GM12878 (cell line): ENCODE measurements around the gene PLPP1. TPM values are rescaled to one million over a fixed set of nuclear protein-coding genes. Genes with fewer than 3 reads are reported as not detected.

Experiments used
- ATAC-seq: fragments of 200-7000 bp; cut with Tn5 transposase; 3 replicates; pipeline ENCODE4 v1.9.1; 2020; ENCODE audit warnings: mild to moderate bottlenecking, moderate library complexity
- BruUV-seq: library from RNA; stranded (reverse); fragments of 400-500 nt; replicated peaks from 2 replicates; lab custom pipeline; 2021; lab: Mats Ljungman, UMichigan
- CTCF ChIA-PET: fragments of 300-600 bp; sonication (Branson Sonifier 250); formaldehyde crosslinking; extraction: SDS; loops from one replicate; lab custom pipeline; 2021; ENCODE audit warnings: inconsistent platforms; lab: Yijun Ruan, JAX
- POLR2A ChIA-PET: fragments of 350-600 bp; formaldehyde crosslinking; extraction: SDS; loops from one replicate; lab custom pipeline; 2021; ENCODE audit warnings: inconsistent platforms; lab: Charles Lee
- RAD21 ChIA-PET: fragments of 300-600 bp; sonication (Branson Sonifier 250); formaldehyde crosslinking; loops from one replicate; lab custom pipeline; 2023; ENCODE audit warnings: antibody characterized with exemption; ENCODE audit not compliant: unreplicated experiment; lab: Charles Lee
- SMC1A ChIA-PET: fragments of 300-600 bp; sonication (Branson Sonifier 250); formaldehyde crosslinking; loops from one replicate; lab custom pipeline; 2023; ENCODE audit not compliant: unreplicated experiment, uncharacterized antibody; lab: Charles Lee
- DNase-seq: peaks from one replicate; pipeline ENCODE4 v3.0.0-alpha.2; 2011; ENCODE audit warnings: low read depth, low spot score
- FAIRE-seq: peaks from 3 replicates; lab custom pipeline; 2011; peaks lifted over from hg19 to GRCh38; lab: Jason Lieb, UNC
- H2AFZ ChIP-seq: 2 replicates; pipeline ENCODE4 v1.6.0; 2011; ENCODE audit warnings: low read depth, low read length, control low read depth; ENCODE audit not compliant: control insufficient read depth
- H3K27ac ChIP-seq: 2 replicates; pipeline ENCODE4 v1.5.1; 2011; ENCODE audit warnings: control low read depth; ENCODE audit not compliant: control insufficient read depth, insufficient read depth
- H3K27me3 ChIP-seq, 2 experiments: replicated peaks in 1 of 2; 2 replicates each; pipeline versions ENCODE4 v1.6.0 to v1.6.1; 2011; ENCODE audit warnings: low read length in 1 of 2; ENCODE audit not compliant: control insufficient read depth in 2 of 2, insufficient read depth in 2 of 2
- H3K36me3 ChIP-seq, 2 experiments: 2 replicates each; pipeline ENCODE4 v1.5.1; 2011; ENCODE audit warnings: low read length in 1 of 2; ENCODE audit not compliant: control insufficient read depth in 2 of 2, insufficient read depth in 2 of 2
- H3K4me1 ChIP-seq: 2 replicates; pipeline ENCODE4 v1.6.1; 2011; ENCODE audit warnings: mild to moderate bottlenecking, low read length, moderate library complexity, mixed read lengths; ENCODE audit not compliant: control insufficient read depth, insufficient read depth
- H3K4me2 ChIP-seq: 2 replicates; pipeline ENCODE4 v1.6.0; 2011; ENCODE audit warnings: control low read depth; ENCODE audit not compliant: control insufficient read depth, insufficient read depth
- H3K4me3 ChIP-seq: fragments of 200-600 bp; sonication (generic); 2 replicates; pipeline ENCODE4 v1.5.1; 2016
- H3K79me2 ChIP-seq: 2 replicates; pipeline ENCODE4 v1.6.0; 2011; ENCODE audit warnings: low read length; ENCODE audit not compliant: control insufficient read depth, insufficient read depth
- H3K9ac ChIP-seq: 2 replicates; pipeline ENCODE4 v1.8.0; 2011; ENCODE audit warnings: low read length, control low read depth, mixed read lengths; ENCODE audit not compliant: control insufficient read depth, insufficient read depth
- H3K9me3 ChIP-seq: replicated peaks from 3 replicates; pipeline ENCODE4 v1.5.1; 2011; ENCODE audit warnings: mild to moderate bottlenecking, low read length; ENCODE audit not compliant: control insufficient read depth, insufficient read depth
- H4K20me1 ChIP-seq: 2 replicates; pipeline ENCODE4 v1.6.0; 2011; ENCODE audit not compliant: control insufficient read depth, insufficient read depth
- CREB1 ChIP-seq: IDR thresholded peaks from 2 replicates; pipeline ENCODE4 v1.6.1; 2012; ENCODE audit warnings: low read depth, mild to moderate bottlenecking, inconsistent platforms
- CREM ChIP-seq: IDR thresholded peaks from 2 replicates; pipeline ENCODE4 v1.6.1; 2014; ENCODE audit warnings: antibody characterized with exemption, low read depth
- IRF4 ChIP-seq: IDR thresholded peaks from 2 replicates; pipeline ENCODE4 v1.6.1; 2011; ENCODE audit warnings: low read depth, low read length
- NBN ChIP-seq: fragments of 450-650 bp; IDR thresholded peaks from 2 replicates; pipeline ENCODE4 v1.6.1; 2016
- RAD51 ChIP-seq: fragments of 450-650 bp; IDR thresholded peaks from 2 replicates; pipeline ENCODE4 v1.6.1; 2016; ENCODE audit warnings: moderate library complexity, mild to moderate bottlenecking, inconsistent platforms
- RELA ChIP-seq: fragments of 450-650 bp; IDR thresholded peaks from 2 replicates; pipeline ENCODE4 v1.8.0; 2014; ENCODE audit warnings: borderline replicate concordance; ENCODE audit not compliant: partially characterized antibody
- SIX5 ChIP-seq: IDR thresholded peaks from 2 replicates; pipeline ENCODE4 v1.6.1; 2011; ENCODE audit warnings: mild to moderate bottlenecking, low read depth, low read length, moderate library complexity; ENCODE audit not compliant: severe bottlenecking
- TARDBP ChIP-seq: IDR thresholded peaks from 2 replicates; pipeline ENCODE4 v1.6.1; 2016; ENCODE audit warnings: borderline replicate concordance
- YY1 ChIP-seq: IDR thresholded peaks from 2 replicates; pipeline ENCODE4 v1.6.1; 2011; ENCODE audit warnings: low read depth, mild to moderate bottlenecking, low read length
- WGBS: methylation state at CpG from one replicate; pipeline ENCODE4 v1.1.6; 2016; ENCODE audit warnings: low lambda C conversion rate; ENCODE audit not compliant: insufficient replicate concordance, insufficient coverage; ENCODE audit errors: missing lambda C conversion rate; 5-methylcytosine and 5-hydroxymethylcytosine counted together
- in situ Hi-C: fragments of 300-500 bp; cut with MboI; formaldehyde crosslinking; loops from 9 replicates; pipeline ENCODE4 v1.14.3; 2018; ENCODE audit warnings: mixed read lengths
- intact Hi-C: fragments of 100-400 bp; cut with micrococcal nuclease; formaldehyde crosslinking; loops from one replicate; pipeline ENCODE4 v1.14.2; 2022; ENCODE audit not compliant: unreplicated experiment
- polyA plus RNA-seq, 11 experiments: library from polyadenylated mRNA; depleted of rRNA in 4 of 11; unstranded in 6 of 11; stranded (reverse) in 5 of 11; fragments of >200 nt; fragmentation: Nextera tagmentation in 4 of 11; fragmentation: Illumina TruSeq in 1 of 11; extraction: Ambion mirVana in 4 of 11; extraction: Trizol in 1 of 11; gene quantifications; 1 replicate in 1 of 11; 2 replicates in 10 of 11; pipeline versions ENCODE4 v1.2.1 to v1.2.3, GENCODE V29; 2011 to 2016; ENCODE audit warnings: inconsistent platforms in 2 of 11, missing spikeins in 2 of 11, low read depth in 1 of 11
- total RNA-seq, 4 experiments: library from RNA; depleted of rRNA in 3 of 4; stranded (reverse); fragments of >200 nt in 3 of 4; fragmentation: Illumina TruSeq in 1 of 4; extraction: Trizol in 1 of 4; gene quantifications; 2 replicates each; pipeline versions ENCODE4 v1.2.1 to v1.2.3, GENCODE V29; 2013 to 2021
- TF ChIP-seq, protein P1 (sequence below): fragments of 150-350 bp; IDR thresholded peaks from 2 replicates; pipeline ENCODE4 v1.6.1; 2016; ENCODE audit warnings: low read depth, low read length
- TF ChIP-seq, protein P2 (sequence below): fragments of 150-350 bp; IDR thresholded peaks from 2 replicates; pipeline ENCODE4 v1.6.1; 2014; ENCODE audit warnings: mild to moderate bottlenecking, low read depth, low read length
- TF ChIP-seq, protein P3 (sequence below): IDR thresholded peaks from 2 replicates; pipeline ENCODE4 v1.6.1; 2011; ENCODE audit warnings: low read depth, low read length, improper control_type of control experiment, borderline replicate concordance

The PLPP1 gene
- total and polyA plus RNA-seq, 10 of the 15 experiments (the other 5 are each of a cell fraction or from before 2014, with no cell fraction given): 3.0 to 11.3 (median 8.1) TPM

DNA sequence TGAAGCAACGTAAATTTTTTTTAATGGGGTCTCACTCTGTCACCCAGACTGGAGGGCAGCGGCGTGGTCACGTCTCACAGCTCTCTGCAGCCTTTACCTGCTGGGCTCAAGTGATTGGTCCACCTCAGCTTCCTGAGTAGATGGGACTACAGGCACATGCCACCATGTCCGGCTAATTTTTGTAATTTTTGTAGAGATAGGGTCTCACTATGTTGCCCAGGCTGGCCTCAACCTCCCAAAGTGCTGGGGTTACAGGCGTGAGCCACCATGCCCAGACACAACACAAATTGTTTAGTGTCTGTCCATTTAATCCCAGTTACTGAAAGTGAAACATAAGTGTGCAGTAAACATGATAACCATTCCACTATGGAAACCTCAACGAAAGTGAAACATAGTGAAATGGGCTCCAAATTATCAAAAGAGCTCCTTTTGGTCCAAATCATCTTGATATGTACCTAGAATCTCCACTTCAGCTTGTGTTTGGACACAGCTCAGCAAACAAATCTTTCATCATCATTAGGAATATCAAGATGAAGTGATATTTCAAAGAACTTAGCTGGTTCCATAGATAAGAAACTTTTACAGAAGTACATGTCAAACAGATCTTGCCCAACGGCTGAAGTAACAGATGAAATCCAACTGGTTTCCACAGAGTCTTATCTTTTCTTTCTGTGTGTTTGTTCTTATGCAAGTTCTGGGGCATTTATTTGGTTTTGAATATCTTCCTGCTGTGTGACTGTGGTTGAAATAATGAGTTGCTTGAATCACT, 41.2 kb upstream of the PLPP1 start:
- Histone ChIP-seq H3K36me3 (no peaks in the 10 kb centered on the region), H3K27ac (no peak overlapping the region), H3K79me2 (no peaks in the 10 kb centered on the region), H3K9ac (no peak overlapping the region), H3K4me1 (no peaks in the 10 kb centered on the region), H3K4me3 (no peak overlapping the region), H3K4me2 (no peak overlapping the region), H3K27me3 (no peaks in the 10 kb centered on the region), H4K20me1 (no peaks in the 10 kb centered on the region), H3K9me3 (no peaks in the 10 kb centered on the region)
- ATAC-seq (no peak), FAIRE-seq (no peak), DNase-seq (no peak)
- no TSS peak for BruUV-seq
- POLR2A ChIA-PET: no interaction called here
- intact Hi-C loops: no loop called here
- SMC1A ChIA-PET: no interaction called here
- CTCF ChIA-PET: interaction anchor here (0.6 to 0.7 kb wide), 2 partner anchors 9 to 32 kb away, joined by 3 read pairs; no protein-coding TSS in a partner anchor
- TF ChIP-seq CREB1 (no peak), CREM (no peak), RAD51 (no peak), RELA (no peak), YY1 (no peak), SIX5 (no peak), TARDBP (no peak), NBN (no peak), IRF4 (no peak)
- TF ChIP-seq, protein P1, sequence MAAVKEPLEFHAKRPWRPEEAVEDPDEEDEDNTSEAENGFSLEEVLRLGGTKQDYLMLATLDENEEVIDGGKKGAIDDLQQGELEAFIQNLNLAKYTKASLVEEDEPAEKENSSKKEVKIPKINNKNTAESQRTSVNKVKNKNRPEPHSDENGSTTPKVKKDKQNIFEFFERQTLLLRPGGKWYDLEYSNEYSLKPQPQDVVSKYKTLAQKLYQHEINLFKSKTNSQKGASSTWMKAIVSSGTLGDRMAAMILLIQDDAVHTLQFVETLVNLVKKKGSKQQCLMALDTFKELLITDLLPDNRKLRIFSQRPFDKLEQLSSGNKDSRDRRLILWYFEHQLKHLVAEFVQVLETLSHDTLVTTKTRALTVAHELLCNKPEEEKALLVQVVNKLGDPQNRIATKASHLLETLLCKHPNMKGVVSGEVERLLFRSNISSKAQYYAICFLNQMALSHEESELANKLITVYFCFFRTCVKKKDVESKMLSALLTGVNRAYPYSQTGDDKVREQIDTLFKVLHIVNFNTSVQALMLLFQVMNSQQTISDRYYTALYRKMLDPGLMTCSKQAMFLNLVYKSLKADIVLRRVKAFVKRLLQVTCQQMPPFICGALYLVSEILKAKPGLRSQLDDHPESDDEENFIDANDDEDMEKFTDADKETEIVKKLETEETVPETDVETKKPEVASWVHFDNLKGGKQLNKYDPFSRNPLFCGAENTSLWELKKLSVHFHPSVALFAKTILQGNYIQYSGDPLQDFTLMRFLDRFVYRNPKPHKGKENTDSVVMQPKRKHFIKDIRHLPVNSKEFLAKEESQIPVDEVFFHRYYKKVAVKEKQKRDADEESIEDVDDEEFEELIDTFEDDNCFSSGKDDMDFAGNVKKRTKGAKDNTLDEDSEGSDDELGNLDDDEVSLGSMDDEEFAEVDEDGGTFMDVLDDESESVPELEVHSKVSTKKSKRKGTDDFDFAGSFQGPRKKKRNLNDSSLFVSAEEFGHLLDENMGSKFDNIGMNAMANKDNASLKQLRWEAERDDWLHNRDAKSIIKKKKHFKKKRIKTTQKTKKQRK: no peak
- TF ChIP-seq, protein P2, sequence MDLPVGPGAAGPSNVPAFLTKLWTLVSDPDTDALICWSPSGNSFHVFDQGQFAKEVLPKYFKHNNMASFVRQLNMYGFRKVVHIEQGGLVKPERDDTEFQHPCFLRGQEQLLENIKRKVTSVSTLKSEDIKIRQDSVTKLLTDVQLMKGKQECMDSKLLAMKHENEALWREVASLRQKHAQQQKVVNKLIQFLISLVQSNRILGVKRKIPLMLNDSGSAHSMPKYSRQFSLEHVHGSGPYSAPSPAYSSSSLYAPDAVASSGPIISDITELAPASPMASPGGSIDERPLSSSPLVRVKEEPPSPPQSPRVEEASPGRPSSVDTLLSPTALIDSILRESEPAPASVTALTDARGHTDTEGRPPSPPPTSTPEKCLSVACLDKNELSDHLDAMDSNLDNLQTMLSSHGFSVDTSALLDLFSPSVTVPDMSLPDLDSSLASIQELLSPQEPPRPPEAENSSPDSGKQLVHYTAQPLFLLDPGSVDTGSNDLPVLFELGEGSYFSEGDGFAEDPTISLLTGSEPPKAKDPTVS: no peak
- TF ChIP-seq, protein P3, sequence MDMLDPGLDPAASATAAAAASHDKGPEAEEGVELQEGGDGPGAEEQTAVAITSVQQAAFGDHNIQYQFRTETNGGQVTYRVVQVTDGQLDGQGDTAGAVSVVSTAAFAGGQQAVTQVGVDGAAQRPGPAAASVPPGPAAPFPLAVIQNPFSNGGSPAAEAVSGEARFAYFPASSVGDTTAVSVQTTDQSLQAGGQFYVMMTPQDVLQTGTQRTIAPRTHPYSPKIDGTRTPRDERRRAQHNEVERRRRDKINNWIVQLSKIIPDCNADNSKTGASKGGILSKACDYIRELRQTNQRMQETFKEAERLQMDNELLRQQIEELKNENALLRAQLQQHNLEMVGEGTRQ: no peak
- TF ChIP-seq, all 136 proteins: peak for 0
- RAD21 ChIA-PET: no interaction called here
- in situ Hi-C loops: no loop called here
- 63% methylated on average over 8 of the region's 8 CpGs for WGBS
- H2AFZ ChIP-seq: no peak overlapping the region
